DMS53 treated with DMSO at 0.1 percent for 48 hours (cell line): ENCODE results near the gene CCT6B.
"Not testable (repeated sequence)": the region's sequence is repeated elsewhere in the genome, so short reads cannot be mapped to it uniquely, and the experiment has no call there.

Experiments
- DNase-seq: peaks from one replicate; lab custom pipeline; 2025; ENCODE audit not compliant: unreplicated experiment; lab: John Stamatoyannopoulos, UW

CCT6B gene, protein sequence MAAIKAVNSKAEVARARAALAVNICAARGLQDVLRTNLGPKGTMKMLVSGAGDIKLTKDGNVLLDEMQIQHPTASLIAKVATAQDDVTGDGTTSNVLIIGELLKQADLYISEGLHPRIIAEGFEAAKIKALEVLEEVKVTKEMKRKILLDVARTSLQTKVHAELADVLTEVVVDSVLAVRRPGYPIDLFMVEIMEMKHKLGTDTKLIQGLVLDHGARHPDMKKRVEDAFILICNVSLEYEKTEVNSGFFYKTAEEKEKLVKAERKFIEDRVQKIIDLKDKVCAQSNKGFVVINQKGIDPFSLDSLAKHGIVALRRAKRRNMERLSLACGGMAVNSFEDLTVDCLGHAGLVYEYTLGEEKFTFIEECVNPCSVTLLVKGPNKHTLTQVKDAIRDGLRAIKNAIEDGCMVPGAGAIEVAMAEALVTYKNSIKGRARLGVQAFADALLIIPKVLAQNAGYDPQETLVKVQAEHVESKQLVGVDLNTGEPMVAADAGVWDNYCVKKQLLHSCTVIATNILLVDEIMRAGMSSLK

DNA sequence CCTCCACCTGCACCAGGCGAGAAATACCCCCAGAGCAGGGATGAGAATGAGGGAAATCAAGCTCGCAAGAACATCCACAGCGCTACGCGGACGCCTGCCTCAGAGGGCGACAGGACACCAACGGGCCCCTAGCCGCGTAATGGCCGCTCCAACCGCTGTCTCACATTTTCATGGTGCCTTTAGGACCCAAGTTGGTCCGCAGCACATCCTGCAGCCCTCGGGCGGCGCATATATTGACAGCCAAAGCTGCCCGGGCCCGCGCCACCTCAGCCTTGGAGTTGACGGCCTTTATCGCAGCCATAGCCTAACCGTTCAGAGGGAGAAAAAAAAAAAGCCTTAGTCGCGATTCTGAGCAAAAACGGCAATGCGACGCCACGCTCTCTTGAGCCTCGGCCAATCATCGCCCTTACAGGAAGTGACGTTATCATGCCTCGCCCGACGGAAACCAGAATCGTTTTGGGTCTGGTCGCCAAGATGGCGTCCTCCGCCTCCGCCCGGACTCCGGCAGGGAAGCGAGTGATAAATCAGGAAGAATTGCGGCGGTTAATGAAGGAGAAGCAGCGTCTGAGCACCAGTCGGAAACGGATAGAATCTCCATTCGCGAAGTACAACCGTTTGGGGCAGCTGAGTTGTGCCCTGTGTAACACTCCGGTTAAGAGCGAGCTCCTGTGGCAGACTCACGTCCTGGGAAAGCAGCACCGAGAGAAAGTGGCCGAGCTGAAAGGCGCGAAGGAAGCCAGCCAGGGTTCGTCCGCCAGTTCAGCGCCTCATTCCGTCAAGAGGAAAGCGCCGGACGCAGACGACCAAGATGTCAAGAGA lies at the start of gene CCT6B, which contains the start of gene ZNF830:
CCT6B (minus strand) TSS at position 368 of the 819 bp plus-strand sequence; CDS start at position 301, 67 bp downstream.
ZNF830 (plus strand) TSS at position 448 of the 819 bp plus-strand sequence; CDS start at position 475, 27 bp downstream.
- DNase-seq, result peak; percentile 69

DNA sequence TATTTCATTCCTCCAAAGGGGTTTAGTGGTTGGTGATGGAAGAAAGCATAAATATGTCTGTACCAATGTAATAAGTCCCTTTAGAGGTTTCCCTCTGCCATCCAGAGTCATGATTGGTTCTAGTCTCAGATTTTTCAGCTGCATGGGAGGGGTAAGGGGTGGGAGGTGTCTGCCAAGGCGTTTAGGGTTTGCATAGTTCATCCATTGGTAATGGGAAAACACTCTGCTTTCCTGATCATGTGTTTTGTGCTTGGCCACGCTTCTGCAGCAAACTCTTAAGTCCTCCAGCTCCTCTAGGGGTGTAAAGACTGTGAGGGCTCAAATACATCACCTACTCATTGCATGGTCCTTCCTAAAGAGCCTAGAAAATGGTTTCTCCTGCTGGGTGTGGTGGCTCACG lies 48.8 kb upstream of the CCT6B start:
- no peak for DNase-seq

DNA sequence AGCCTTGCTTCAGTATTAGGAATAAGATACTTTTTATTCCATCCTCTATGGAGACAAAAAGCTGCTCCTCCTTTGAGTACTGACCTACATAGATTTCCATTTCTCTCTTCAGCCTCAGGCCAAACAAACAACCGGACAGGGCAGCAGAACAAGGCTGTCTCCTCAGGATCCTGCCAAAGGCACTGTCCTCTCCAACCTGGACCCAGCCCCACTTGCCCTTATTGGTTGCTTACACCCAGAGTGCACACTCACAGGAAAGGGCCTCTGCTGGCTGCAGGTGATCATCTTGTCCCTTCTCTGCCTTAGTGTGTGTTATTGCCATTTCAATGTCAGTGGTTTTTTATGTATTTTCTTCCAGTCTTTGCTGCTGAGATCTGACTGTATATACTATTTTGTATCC lies 45.7 kb upstream of the CCT6B start:
- no peak for DNase-seq

DNA sequence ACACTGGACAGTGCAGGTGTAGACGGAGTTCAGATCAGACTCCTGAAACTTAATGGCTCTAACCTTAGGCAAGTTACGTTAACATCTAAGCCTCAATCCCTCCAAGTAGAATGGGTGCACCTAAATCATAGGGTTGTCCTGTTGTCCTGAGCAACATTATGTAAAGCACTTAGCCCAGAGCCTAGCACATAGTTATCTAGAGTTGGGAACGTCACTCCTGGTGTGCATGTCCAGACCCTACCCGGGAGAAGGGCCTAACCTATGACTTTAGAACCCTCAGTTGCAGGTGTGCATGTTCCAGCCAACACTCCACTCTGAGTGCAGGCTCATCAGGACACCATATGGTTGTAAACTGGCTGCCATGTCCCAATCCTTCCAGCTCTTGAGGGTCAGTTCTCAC lies 45.1 kb upstream of the CCT6B start:
- no peak for DNase-seq

DNA sequence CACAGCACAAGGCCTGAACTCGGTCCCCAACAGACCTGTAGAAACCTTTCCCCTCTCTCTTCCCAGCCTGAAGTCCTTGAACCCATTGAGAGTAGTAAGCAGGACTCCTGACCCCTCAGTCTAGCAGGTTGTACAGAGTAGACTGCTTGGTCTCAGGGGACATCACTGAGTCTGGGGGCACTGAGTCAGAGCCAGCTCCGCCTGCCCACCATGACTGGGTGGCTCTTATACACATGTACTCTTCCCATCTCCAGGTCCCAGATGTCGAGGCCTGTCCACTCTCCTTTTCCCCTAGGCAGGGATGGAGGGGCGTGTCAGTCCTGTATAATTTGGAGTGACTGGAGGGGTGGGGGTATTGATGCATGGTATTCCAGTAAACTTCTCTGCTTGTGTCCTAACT lies 42.5 kb upstream of the CCT6B start:
- DNase-seq, result no peak

DNA sequence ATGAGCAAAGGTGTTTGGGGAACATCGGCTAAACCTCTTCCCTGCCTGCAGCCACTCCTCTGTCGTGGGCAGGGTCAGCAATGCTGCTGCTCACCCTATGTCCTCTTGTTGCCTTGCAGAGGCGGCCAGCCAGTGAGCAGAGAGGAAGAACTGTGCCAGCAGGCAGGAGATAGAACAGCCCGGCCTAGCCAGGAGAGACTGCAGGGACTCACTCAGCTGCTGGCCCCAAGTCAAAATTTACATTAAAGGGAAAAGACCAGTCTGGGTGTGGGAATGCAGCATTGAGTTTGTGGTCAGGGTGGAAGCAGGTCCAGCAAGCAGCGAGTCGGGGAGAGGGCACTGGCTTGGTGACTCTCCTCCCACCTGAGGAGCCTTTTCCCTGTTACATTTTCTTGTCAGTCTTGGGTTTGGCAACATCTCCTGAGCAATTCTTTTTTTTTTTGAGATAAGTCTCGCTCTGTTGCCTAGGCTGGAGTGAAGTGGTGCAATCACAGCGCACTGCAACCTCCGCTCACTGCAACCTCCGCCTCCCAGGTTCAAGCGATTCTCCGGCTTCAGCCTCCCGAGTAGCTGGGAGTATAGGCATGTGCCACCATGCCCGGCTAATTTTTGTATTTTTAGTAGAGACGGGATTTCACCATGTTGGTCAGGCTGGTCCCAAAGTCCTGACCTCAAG lies 41.8 kb upstream of the CCT6B start:
- DNase-seq, result no peak

DNA sequence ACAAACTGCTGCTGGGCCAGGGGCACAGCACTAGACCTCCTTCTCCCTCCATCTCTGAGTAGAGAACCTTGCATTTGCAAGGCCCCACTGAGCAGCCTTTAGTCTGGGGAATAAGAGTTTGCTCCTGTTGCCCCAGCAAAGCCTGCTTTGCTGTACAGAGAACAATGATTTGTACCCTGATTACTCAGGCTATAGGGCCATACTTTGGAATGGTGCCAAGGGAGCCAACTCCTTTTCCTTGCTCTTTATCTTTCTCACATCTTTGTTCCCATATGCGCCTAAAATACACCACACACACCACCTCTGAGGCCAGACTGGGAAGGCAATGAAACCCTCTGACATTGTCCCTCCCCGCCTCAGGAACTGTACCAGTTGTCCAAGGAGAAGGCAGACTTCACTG lies 40.3 kb upstream of the CCT6B start:
- DNase-seq, result no peak

DNA sequence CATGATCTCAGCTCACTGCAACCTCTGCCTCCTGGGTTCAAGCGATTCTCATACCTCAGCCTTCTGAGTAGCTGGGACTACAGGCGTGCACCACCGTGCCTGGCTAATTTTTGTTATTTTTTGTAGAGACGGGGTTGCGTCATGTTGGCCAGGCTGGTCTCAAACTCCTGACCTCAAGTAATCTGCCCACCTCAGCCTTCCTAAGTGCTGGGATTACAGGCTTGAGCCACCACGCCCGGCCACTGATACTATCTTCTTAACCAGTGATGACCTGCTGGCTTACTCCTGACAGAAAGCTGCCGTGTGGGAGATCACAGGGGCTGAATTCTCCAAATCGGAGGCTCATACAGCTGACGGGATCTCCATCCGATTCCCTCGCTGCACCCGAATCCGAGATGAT lies 39.7 kb upstream of the CCT6B start:
- DNase-seq, result not testable (repeated sequence)

DNA sequence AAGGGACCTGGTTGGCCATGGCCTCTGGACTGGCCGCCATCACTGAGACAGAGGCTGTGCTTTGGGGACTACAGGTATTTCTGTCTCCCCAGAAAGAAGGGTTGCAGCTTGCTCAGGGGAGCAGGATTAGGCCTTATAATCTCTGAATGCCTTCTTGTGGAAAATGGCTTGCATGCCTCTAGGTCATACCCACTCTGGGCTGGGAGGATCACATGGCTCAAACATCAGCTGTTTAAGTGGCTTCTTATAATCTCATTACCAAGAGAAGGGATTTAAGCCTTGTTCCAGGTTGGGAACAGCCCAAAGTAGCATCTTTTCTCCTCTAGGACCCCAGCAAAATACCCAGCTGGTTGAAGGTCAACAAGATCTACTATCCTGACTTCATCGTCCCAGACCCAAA lies 38.2 kb upstream of the CCT6B start:
- no peak for DNase-seq

DNA sequence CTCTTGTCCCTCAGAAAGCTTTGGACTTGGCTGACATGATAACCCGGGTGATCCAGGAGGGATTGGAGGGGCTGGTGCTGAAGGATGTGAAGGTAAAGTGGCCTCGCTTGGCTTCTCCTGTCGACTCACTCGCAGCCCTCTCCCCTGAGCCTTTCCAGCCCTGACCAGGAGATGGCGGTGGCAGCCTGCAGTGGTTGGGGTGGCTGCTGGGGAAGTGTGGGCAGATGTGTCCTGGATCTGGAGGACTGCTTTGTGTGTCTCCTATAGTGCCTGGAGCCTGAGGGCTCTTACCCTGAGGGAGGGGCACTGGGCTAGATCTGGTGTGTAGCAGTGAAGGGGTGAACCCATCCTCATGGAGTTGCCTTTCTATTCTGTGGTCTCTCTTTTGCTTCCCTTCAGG lies 36.9 kb upstream of the CCT6B start:
- peak; percentile 2 for DNase-seq

DNA sequence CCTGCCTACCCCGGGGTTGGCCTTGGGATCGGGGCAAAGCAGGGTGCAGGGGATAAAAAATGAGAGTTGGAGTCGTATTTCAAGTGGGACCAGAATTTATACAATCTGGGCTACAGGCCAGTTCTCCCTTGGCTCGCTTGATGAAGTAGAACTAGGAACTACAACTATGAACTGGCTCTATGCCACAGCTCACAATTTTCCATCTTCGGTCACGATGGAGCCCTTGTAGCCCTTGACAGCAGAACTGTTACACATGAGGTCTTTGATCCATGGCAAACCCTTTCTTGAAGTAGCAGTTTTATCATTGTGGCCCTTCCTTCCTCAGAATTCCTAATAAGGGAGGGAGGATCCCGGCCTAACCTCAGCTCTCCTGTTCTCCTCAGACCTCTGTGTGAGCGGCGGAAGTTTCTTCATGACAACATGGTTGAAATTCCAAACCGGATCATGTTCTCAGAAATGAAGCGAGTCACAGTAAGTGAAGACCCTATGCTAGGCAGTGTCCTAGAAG lies 36.1 kb upstream of the CCT6B start:
- no peak for DNase-seq

DNA sequence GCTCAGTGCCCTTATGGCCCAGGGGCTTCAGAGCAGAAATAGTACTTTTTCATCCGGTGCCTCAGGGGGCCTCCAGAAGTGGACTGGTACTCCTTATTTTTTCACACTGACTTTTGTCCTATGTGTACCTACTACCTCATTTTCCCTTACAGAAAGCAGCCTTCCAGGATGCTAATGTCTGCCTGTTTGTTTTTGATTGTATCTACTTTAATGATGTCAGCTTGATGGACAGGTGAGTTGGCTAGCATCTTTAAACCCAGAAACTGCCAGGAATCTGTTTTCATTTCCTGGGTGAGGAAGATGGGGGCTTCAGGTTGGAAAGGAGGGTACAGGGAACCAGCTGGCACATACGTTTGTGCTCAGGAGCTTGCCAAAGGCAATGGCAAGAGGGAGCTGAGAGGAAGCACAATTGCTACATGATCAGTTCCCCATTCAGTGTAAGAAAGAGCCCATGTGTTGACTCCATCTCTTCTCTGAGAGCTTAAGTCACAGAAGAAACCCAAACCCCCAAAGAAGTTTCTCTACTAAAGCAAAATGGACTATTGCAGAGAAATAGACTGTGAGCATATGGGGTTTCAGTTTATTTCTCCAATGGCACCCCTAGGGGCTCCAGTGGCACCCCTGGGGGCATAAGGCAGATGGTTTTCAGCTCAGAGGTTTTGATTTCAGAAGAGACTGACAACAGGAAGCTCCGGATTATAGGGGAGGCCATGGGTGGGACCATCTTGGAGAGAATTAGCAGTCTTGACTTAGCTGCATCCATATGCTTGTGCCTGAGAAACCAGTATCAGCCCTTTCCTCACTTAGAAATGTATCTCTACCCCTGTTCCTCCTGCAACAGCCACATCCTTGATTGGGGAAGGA lies 35.4 kb upstream of the CCT6B start:
- DNase-seq, result no peak

DNA sequence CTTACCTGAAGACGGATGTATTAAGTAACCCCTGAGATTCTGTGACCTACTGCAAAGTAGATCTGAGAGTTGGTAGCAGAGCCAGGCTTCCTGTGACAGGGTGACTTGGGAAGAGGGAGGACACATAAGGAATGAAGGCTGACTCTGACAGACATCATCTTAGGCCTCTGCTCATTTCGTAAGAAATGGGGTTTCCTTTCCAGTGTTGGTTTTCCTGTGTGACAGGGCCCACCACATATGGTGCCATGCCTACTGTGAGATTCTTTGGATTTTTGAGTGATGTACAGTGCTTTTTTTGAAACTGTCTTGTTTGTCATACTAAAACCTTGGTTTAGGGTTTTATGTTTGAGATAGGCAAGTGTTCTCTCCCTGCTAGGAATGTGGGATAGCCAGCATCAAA lies 31.8 kb upstream of the CCT6B start:
- no peak for DNase-seq

DNA sequence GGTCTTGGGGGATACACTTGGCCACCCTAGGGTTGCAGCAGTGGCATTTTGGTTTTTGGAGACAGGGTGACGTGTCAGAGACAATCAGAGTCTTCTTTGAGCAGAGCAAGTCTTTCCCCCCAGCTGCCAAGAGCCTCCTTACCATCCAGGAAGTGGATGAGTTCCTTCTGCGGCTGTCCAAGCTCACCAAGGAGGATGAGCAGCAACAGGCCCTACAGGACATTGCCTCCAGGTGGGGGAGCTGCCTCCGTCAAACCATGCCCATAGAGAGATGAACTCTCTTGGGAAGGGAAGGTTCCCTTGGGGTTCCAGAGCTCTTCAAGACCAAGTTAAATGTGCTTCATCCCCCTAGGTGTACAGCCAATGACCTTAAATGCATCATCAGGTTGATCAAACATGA lies 30.3 kb upstream of the CCT6B start:
- DNase-seq, result no peak

DNA sequence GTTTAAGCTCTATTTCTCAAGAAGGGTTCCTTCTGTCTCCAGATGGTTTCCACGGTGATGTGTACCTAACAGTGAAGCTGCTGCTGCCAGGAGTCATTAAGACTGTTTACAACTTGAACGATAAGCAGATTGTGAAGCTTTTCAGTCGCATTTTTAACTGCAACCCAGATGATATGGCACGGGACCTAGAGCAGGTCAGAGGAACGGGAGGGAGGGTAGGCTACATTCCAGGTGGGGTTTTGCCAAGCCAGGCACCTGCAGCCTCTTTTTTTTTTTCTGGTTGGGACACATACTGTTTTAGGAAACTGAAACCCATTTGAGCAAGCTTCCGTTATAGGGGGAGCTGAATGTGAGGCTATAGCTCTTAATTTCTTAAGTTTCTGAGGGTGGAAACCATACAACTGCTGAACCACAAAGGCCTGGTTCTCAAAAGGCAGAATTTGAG lies 29.7 kb upstream of the CCT6B start:
- DNase-seq, result no peak

DNA sequence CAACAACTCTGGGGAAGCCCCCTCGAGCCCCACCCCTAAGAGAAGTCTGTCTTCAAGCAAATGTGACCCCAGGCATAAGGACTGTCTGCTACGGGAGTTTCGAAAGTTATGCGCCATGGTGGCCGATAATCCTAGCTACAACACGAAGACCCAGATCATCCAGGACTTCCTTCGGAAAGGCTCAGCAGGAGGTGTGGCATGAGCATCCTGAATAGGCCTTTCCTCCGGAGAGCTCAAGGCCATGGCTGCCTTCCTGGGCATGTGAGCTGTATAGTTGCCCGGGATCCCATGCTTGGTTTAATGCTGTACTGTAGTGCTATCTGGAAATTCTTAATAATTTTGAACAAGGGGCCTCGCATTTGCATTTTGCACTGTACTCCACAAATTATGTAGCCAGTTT lies 28.2 kb upstream of the CCT6B start:
- no peak for DNase-seq

DNA sequence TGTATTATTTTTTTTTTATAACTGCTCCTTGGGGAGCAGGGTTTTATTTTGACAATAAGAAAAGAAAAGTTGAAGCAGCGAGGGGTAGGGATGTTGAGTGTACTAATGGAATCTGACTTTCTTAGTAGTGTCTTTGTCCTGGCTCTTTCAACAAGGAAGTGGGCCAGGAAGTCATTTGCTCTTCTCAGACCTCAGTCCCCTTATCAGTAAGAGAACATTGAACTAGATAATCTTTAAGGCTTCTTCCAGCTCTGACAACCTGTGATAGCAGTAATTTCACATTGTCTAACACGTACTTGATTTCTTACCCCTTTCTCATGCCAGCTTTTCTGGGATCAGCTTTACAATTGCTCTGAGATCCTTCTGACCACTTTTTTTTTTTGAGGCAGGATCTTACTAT lies 27.4 kb upstream of the CCT6B start:
- no peak for DNase-seq

DNA sequence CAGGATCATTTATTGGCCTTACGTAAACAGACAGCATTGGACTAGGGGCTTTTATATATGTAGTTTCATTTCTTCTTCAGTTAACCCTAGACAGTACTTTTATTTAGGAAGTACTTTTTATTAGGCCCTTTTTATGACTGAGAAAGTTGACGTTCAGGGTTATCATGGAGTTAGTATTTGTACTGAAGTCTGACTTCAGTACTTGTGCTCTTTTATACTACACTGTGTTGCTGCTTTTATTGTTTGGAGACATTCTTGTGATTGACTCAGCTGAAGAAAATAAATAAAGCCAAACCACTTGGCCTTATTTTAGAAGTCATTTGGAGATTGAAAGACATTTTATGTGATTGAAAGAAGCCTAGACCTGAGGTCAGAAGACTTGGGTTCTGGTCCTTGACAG lies 26.0 kb upstream of the CCT6B start:
- DNase-seq, result no peak

DNA sequence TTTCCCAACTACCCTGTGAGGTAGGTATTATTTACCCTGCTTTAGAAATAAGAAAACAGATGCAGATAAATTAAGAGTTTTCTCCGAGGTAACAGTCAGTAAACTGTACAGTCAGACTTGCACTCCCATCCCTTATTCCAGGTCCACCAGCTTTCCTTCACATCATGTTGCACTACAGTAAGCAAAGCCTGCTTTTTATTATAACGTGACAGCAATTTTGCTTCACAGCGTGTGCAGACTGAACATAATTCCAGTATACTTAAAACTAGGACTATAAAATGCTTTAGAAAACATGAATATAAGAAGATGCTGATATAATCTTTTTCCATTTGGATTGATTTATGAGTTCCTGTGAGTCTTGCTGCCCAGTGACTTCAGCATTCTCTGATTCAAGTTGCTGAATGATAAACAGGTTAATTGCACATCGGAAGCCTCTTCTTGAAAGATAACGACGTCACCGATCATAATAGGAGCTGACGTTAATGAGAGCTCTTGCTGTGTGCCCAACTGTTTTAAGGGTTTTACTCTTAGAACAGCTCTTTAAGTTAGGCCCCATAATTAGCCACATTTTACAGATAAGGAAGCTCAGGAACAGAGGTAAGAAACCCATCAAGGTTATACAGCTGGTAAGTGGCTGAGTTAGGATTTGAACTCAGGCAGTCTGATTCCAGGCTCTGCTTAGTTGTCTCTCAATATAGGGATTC lies 20.4 kb upstream of the CCT6B start:
- DNase-seq, result no peak
